ENCODE measurements around the gene OLFML1. TPM values are rescaled to one million over a fixed set of nuclear protein-coding genes. Genes with fewer than 3 reads are reported as not detected.

Gene OLFML1
- total RNA-seq, 1 donor from 2014 or later: not detected

DNA sequence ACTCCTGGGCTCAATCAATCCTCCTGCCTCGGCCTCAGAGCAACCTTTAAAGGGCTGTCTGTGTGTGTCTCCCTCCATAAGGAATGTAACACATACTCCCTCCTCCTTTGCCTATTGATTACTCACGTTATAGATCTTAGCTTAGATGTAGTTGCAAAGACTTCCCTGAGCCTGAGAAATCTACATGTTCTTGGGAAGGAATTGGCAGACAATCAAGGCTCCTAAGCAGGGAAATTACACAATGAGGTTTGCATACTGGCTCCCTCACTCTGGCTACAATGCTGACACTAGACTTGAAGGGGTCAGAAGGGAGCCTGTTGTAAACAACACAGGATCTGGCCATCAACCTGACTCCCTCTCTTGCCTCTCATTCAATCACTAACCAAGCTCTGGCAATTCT lies 5.2 kb upstream of the OLFML1 start:
- H3K27ac ChIP-seq (ENCODE audit: low read depth, low read length): no peak overlapping the region
- H3K9ac ChIP-seq (ENCODE audit: low read length): no peak overlapping the region
- no peaks in the 10 kb centered on the region for H3K4me1 Mint-ChIP-seq (ENCODE audit: low read depth, unreplicated experiment)
- H2AFZ ChIP-seq (ENCODE audit: low read depth, low read length): no peak overlapping the region
- DNase-seq (ENCODE audit: low read depth) (no peak), FAIRE-seq (no peak)
- no peaks in the 10 kb centered on the region for H3K9me3 Mint-ChIP-seq (ENCODE audit: unreplicated experiment)
- H4K20me1 ChIP-seq (ENCODE audit: insufficient read depth, low read length): no peaks in the 10 kb centered on the region
- TF ChIP-seq, protein P1, sequence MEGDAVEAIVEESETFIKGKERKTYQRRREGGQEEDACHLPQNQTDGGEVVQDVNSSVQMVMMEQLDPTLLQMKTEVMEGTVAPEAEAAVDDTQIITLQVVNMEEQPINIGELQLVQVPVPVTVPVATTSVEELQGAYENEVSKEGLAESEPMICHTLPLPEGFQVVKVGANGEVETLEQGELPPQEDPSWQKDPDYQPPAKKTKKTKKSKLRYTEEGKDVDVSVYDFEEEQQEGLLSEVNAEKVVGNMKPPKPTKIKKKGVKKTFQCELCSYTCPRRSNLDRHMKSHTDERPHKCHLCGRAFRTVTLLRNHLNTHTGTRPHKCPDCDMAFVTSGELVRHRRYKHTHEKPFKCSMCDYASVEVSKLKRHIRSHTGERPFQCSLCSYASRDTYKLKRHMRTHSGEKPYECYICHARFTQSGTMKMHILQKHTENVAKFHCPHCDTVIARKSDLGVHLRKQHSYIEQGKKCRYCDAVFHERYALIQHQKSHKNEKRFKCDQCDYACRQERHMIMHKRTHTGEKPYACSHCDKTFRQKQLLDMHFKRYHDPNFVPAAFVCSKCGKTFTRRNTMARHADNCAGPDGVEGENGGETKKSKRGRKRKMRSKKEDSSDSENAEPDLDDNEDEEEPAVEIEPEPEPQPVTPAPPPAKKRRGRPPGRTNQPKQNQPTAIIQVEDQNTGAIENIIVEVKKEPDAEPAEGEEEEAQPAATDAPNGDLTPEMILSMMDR (IDR thresholded peaks at IDR 0.05; ENCODE audit: insufficient read depth, low read depth, low read length): no peak
- no peak overlapping the region for H3K4me3 ChIP-seq (ENCODE audit: insufficient read depth, low read depth, low read length)
- H3K9me3 ChIP-seq (ENCODE audit: insufficient read depth, low read depth, low read length): no peaks in the 10 kb centered on the region
- no peaks in the 10 kb centered on the region for H3K79me2 ChIP-seq (ENCODE audit: insufficient read depth, low read length)
- H3K4me3 Mint-ChIP-seq (ENCODE audit: unreplicated experiment): no peak overlapping the region
- peaks cover 19% of the 10 kb centered on the region for H3K27me3 Mint-ChIP-seq (ENCODE audit: low read depth, unreplicated experiment)
- no peak overlapping the region for H3K4me2 ChIP-seq (ENCODE audit: low read length)
- no peaks in the 10 kb centered on the region for H3K4me1 ChIP-seq (ENCODE audit: insufficient read depth, low read length)
- no peaks in the 10 kb centered on the region for H3K36me3 ChIP-seq (ENCODE audit: insufficient read depth, low read length)
- no peaks in the 10 kb centered on the region for H3K36me3 Mint-ChIP-seq (ENCODE audit: low read depth, unreplicated experiment)
- no peak overlapping the region for H3K27ac Mint-ChIP-seq (ENCODE audit: unreplicated experiment)
- H3K27me3 ChIP-seq (ENCODE audit: insufficient read depth, low read length): no peaks in the 10 kb centered on the region

DNA sequence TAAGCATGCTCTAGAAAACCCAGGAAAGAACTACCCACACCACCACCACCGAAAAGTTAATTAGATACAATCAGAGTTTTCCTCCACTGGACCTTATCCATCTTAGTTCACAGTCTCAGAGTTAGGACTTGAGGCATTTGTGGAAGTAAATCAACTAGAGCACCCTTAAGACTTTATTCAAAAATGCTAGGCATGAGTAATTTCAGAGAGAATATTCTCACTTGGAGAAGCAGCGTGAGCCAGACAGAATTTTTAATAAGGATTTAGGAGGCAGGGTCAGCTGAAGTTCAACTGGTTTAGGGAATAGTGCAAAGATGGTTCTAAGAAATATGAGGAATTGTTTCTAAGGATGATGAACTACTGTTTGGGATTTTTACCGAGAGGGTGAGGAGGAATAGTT lies 1.2 kb upstream of the OLFML1 start:
- no peaks in the 10 kb centered on the region for H3K4me1 ChIP-seq (ENCODE audit: insufficient read depth, low read length)
- no peak overlapping the region for H3K9ac ChIP-seq (ENCODE audit: low read length)
- H3K9me3 ChIP-seq (ENCODE audit: insufficient read depth, low read depth, low read length): no peaks in the 10 kb centered on the region
- no peak overlapping the region for H3K4me3 ChIP-seq (ENCODE audit: insufficient read depth, low read depth, low read length)
- H3K4me2 ChIP-seq (ENCODE audit: low read length): no peak overlapping the region
- TF ChIP-seq EZH2 (IDR thresholded peaks at IDR 0.05; ENCODE audit: insufficient read depth, low read length): no peak
- TF ChIP-seq, protein P1 (IDR thresholded peaks at IDR 0.05; ENCODE audit: insufficient read depth, low read depth, low read length): no peak
- no peak overlapping the region for H3K4me3 Mint-ChIP-seq (ENCODE audit: unreplicated experiment)
- H3K79me2 ChIP-seq (ENCODE audit: insufficient read depth, low read length): no peaks in the 10 kb centered on the region
- no peak for DNase-seq (ENCODE audit: low read depth)
- H3K9me3 Mint-ChIP-seq (ENCODE audit: unreplicated experiment): no peaks in the 10 kb centered on the region
- no peak overlapping the region for H2AFZ ChIP-seq (ENCODE audit: low read depth, low read length)
- H3K27ac Mint-ChIP-seq (ENCODE audit: unreplicated experiment): no peak overlapping the region
- FAIRE-seq: no peak
- H4K20me1 ChIP-seq (ENCODE audit: insufficient read depth, low read length): no peaks in the 10 kb centered on the region
- no peaks in the 10 kb centered on the region for H3K4me1 Mint-ChIP-seq (ENCODE audit: low read depth, unreplicated experiment)
- H3K27me3 Mint-ChIP-seq (ENCODE audit: low read depth, unreplicated experiment): no peaks in the 10 kb centered on the region
- no peak overlapping the region for H3K27ac ChIP-seq (ENCODE audit: low read depth, low read length)
- no peaks in the 10 kb centered on the region for H3K27me3 ChIP-seq (ENCODE audit: insufficient read depth, low read length)
- no peaks in the 10 kb centered on the region for H3K36me3 Mint-ChIP-seq (ENCODE audit: low read depth, unreplicated experiment)
- no peaks in the 10 kb centered on the region for H3K36me3 ChIP-seq (ENCODE audit: insufficient read depth, low read length)

DNA sequence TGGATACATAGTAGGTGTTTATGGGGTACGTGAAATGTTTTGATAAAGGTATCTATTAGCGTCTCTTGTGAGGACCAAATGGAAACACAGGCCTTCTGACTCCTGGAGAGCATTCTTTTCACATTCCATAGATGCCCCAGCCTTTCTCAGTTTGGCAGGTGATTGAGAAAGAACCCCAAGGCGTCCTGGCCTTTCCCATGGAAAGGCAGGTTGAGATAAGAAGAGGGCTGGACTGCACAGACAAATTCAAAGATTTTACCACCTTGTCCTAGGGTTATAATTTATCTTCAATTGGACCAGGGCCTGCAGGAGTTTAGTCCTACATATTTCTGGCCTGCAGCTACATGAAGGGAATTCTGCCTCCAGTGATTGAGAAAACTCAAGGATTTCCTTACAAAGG lies 661 bp upstream of the OLFML1 start:
- H3K4me1 Mint-ChIP-seq (ENCODE audit: low read depth, unreplicated experiment): no peaks in the 10 kb centered on the region
- H3K27ac Mint-ChIP-seq (ENCODE audit: unreplicated experiment): no peak overlapping the region
- Histone ChIP-seq H3K4me1 (ENCODE audit: insufficient read depth, low read length) (no peaks in the 10 kb centered on the region), H3K9ac (ENCODE audit: low read length) (no peak overlapping the region), H3K4me2 (ENCODE audit: low read length) (no peak overlapping the region), H3K79me2 (ENCODE audit: insufficient read depth, low read length) (no peaks in the 10 kb centered on the region), H2AFZ (ENCODE audit: low read depth, low read length) (no peak overlapping the region), H3K4me3 (ENCODE audit: insufficient read depth, low read depth, low read length) (no peak overlapping the region), H4K20me1 (ENCODE audit: insufficient read depth, low read length) (no peaks in the 10 kb centered on the region), H3K27ac (ENCODE audit: low read depth, low read length) (no peak overlapping the region), H3K9me3 (ENCODE audit: insufficient read depth, low read depth, low read length) (no peaks in the 10 kb centered on the region), H3K36me3 (ENCODE audit: insufficient read depth, low read length) (no peaks in the 10 kb centered on the region), H3K27me3 (ENCODE audit: insufficient read depth, low read length) (no peaks in the 10 kb centered on the region)
- no peaks in the 10 kb centered on the region for H3K27me3 Mint-ChIP-seq (ENCODE audit: low read depth, unreplicated experiment)
- H3K9me3 Mint-ChIP-seq (ENCODE audit: unreplicated experiment): no peaks in the 10 kb centered on the region
- FAIRE-seq (no peak), DNase-seq (ENCODE audit: low read depth) (no peak)
- no peak overlapping the region for H3K4me3 Mint-ChIP-seq (ENCODE audit: unreplicated experiment)
- TF ChIP-seq, protein P1 (IDR thresholded peaks at IDR 0.05; ENCODE audit: insufficient read depth, low read depth, low read length): no peak
- no peak for TF ChIP-seq EZH2 (IDR thresholded peaks at IDR 0.05; ENCODE audit: insufficient read depth, low read length)
- no peaks in the 10 kb centered on the region for H3K36me3 Mint-ChIP-seq (ENCODE audit: low read depth, unreplicated experiment)
